Brain microvascular endothelial cell (primary cell): ENCODE results near the gene PIP4K2C.
A peak's percentile ranks its signal among the peaks of the same experiment; 100 is the strongest.
"Not testable (repeated sequence)": the region's sequence is repeated elsewhere in the genome, so short reads cannot be mapped to it uniquely, and the experiment has no call there.

Experiments
- DNase-seq: peaks from one replicate; pipeline ENCODE4 v3.0.0-alpha.2; 2020
- H3K27ac ChIP-seq: fragments of 250-450 bp; sonication (Bioruptor Pico); 2 replicates; pipeline ENCODE4 v1.5.1; 2020; ENCODE audit warnings: mild to moderate bottlenecking, moderate library complexity
- H3K27me3 ChIP-seq: fragments of 250-450 bp; sonication (Bioruptor Pico); replicated peaks from 2 replicates; pipeline ENCODE4 v1.5.1; 2020; ENCODE audit warnings: mild to moderate bottlenecking
- H3K36me3 ChIP-seq: fragments of 250-450 bp; sonication (Bioruptor Pico); replicated peaks from 2 replicates; pipeline ENCODE4 v1.5.1; 2020; ENCODE audit warnings: mild to moderate bottlenecking
- H3K4me3 ChIP-seq: 2 replicates; pipeline ENCODE4 v1.5.1; 2011; ENCODE audit warnings: low read depth, mild to moderate bottlenecking, control low read depth, low read length, moderate library complexity
- CTCF ChIP-seq: IDR thresholded peaks from 2 replicates; pipeline ENCODE4 v1.5.1; 2011; ENCODE audit warnings: low read depth, mild to moderate bottlenecking, moderate library complexity, low read length, control low read depth, inconsistent platforms; ENCODE audit errors: missing control alignments
- in situ Hi-C: cut with HindIII; loops from 2 replicates; pipeline ENCODE4 v1.10.0; 2017; ENCODE audit warnings: low sequenced_read_pairs, low pct_ligation_motif_present

PIP4K2C gene

GRCh38 chr12:57615637-57616036 lies 24.6 kb downstream of the PIP4K2C start:
- no peak overlapping the region for H3K27ac ChIP-seq
- H3K4me3 ChIP-seq: no peak overlapping the region
- peaks cover 13% of the 10 kb centered on the region for H3K27me3 ChIP-seq
- no peak for TF ChIP-seq CTCF
- no peaks in the 10 kb centered on the region for H3K36me3 ChIP-seq
- in situ Hi-C loops: no loop called here
- DNase-seq: no peak

GRCh38 chr12:57616383-57617101 lies 25.6 kb downstream of the PIP4K2C start:
- Histone ChIP-seq H3K36me3 (no peaks in the 10 kb centered on the region), H3K4me3 (no peak overlapping the region), H3K27ac (no peak overlapping the region), H3K27me3 (peaks cover 22% of the 10 kb centered on the region)
- in situ Hi-C loops: no loop called here
- no peak for TF ChIP-seq CTCF
- DNase-seq: peak; percentile 47

GRCh38 chr12:57617942-57618341 lies 26.9 kb downstream of the PIP4K2C start:
- H3K36me3 ChIP-seq: no peaks in the 10 kb centered on the region
- in situ Hi-C loops: no loop called here
- H3K4me3 ChIP-seq: no peak overlapping the region
- DNase-seq: no peak
- no peak for TF ChIP-seq CTCF
- H3K27ac ChIP-seq: no peak overlapping the region
- peaks cover 30% of the 10 kb centered on the region for H3K27me3 ChIP-seq

GRCh38 chr12:57618431-57618830 lies 27.4 kb downstream of the PIP4K2C start:
- H3K27me3 ChIP-seq: peaks cover 30% of the 10 kb centered on the region
- in situ Hi-C loops: not testable (repeated sequence)

GRCh38 chr12:57618966-57619433 lies 28.0 kb downstream of the PIP4K2C start:
- Histone ChIP-seq H3K27ac (no peak overlapping the region), H3K27me3 (peaks cover 30% of the 10 kb centered on the region), H3K4me3 (no peak overlapping the region), H3K36me3 (no peaks in the 10 kb centered on the region)
- no peak for TF ChIP-seq CTCF
- in situ Hi-C loops: no loop called here
- DNase-seq: no peak

More at GRCh38 chr12:57618431-57618830, 27.4 kb downstream of the PIP4K2C start:
- H3K36me3 ChIP-seq, H3K4me3 ChIP-seq, DNase-seq, H3K27ac ChIP-seq: not testable (repeated sequence)

- Histone ChIP-seq H3K27me3 (peaks cover 35% of the 10 kb centered on the region), H3K27ac (no peak overlapping the region), H3K36me3 (no peaks in the 10 kb centered on the region), H3K4me3 (no peak overlapping the region)
- in situ Hi-C loops: no loop called here
- TF ChIP-seq CTCF: no peak
- DNase-seq: no peak
Measured at GRCh38 chr12:57619434-57620244, 28.6 kb downstream of the PIP4K2C start.
